ENCODE results near the gene BMPR2.
"Not testable (repeated sequence)": the region's sequence is repeated elsewhere in the genome, so short reads cannot be mapped to it uniquely, and the experiment has no call there.

BMPR2 gene

DNA sequence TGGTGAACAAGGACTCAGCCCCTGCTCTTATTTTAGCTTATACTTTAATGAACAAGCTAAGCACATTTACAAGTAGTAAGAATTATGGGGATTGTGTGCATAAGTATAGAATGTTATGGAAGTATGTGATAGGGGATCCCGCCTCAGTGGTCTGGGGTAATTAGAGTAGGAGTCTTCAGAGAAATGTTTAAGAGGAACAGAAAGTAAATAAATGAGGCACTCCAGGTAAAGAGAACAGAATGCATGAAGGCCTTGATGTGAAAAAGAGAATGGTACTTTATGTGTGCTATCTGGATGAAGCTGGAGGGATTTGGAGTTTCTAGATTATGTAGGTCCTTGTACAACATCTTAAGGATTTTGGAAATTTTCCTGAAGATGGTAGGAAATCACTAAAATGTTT lies 76.6 kb downstream of the BMPR2 start:
- DNase-seq (ENCODE audit: low read depth) = no peak

DNA sequence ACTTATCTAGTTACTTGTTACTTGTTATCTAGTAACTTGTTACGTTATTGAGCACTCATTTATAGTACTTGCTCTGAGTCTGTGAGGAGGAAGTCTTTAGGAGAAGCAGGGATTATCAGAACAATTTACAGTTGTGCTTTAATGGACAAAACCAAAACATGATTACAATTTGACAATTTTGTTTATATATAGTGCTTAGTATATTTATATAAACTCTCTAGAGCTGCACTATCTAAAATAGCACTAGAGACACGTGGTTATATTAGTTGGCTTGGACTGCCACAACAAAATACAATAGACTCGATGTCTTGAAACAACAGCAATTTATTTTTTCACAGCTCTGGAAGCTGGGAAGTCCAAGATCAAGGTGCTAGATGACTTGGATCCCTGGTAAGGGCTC lies 78.4 kb downstream of the BMPR2 start:
- no peak for DNase-seq (ENCODE audit: low read depth)

DNA sequence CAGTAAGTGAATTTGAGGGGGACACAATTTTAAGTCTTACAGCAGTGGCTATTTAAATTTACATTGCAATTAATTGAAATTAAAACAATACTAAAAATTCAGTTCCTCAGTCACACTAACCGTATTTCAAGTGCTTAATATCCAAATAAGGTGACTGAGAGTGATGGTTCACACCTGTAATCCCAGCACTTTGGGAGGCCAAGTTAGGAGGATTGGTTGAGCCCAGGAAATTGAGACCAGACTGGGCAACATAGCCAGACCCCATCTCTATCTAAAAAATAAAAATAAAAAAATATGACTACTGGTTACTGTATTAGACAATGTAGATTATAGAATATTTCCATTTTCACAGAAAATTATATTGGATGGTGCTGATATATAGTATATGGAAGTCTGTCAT lies 79.0 kb downstream of the BMPR2 start:
- DNase-seq (ENCODE audit: low read depth) = no peak

DNA sequence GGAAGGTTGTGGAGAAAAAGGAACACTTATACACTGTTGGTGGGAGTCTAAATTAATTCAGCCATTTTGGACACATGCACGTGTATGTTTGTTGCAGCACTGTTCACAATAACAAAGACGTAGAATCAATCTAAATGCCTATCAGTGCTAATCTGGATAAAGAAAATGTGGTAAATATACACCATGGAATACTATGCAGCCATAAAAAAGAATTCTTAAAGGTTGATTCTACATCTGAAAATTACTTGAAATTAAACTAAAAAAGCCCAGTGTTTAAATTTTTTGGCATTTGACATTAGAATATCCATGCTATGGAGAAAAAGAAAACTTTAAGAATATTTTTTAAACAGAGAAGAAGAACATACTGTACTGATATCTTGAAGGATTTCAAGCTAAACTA lies 84.0 kb downstream of the BMPR2 start:
- DNase-seq (ENCODE audit: low read depth) = no peak

DNA sequence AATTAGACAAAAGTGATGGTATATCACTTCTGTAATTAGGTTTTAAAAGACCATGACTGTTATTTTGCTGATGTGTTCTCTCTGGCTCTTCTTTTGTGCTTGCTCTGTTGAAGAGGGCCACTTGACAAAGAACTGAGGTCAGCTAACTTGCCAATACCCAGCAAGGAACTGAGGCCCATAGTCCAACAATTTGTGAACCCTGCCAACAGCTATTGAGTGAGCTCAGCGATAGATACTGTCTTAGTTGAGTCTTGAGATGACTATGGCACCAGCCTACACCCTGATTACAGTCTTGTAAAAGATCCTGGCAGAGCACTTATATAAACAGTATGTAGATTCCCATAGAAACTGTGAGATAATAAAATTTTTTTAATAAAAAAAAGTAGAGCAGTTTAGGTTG lies 103.0 kb downstream of the BMPR2 start:
- no peak for DNase-seq (ENCODE audit: low read depth)

DNA sequence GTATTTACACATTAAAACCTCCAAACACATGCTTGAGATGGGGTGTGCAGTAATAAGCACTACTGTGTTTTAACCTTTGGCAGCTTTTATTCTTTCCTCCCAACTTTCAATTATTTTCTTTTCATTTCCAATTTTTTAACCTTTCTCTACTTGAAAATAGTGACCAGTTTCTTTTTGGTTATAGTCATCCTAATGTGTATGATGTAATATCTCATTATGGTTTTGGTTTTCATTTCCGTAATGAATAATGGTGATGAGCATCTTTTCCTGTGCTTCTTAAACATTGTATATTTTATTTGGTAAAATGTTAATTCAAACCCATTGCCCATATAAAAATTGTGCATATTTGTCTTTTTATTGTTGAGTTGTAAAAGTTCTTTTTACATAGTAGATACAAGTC lies 103.5 kb downstream of the BMPR2 start:
- no peak for DNase-seq (ENCODE audit: low read depth)

DNA sequence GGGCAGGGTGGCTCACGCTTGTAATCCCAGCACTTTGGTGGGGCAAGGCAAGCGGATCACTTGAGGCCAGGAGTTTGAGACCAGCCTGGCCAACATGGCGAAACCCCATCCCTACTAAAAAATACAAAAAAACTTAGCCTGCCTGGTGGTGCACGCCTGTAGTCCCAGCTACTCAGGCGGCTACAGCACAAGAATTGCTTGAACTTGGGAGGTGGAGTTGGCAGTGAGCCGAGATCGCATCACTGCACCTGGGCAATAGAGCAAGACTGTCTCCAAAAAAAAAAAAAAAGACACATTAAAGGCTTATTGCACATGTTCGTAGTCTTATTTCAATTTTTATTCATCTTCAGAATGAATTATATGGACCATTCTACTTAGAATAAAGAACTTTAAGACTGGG lies 110.2 kb downstream of the BMPR2 start:
- DNase-seq (ENCODE audit: low read depth) = no peak

DNA sequence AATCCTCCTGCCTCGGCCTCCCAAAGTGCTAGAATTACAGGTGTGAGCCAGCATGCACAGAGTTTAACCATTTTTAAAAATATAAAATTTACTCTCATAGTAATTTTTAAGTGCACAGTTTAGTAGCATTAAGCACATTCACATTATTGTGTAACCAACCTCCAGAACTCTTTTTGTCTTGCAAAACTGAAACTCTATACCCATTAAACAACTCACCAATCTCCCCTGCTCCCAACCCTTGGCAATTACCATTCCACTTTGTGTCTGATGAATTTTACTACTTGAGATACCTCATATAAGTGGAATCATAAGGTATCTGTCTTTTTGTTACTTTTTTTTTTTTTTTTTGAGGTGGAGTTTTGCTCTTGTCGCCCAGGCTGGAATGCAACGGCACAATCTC lies 112.5 kb downstream of the BMPR2 start:
- DNase-seq (ENCODE audit: low read depth) = no peak

DNA sequence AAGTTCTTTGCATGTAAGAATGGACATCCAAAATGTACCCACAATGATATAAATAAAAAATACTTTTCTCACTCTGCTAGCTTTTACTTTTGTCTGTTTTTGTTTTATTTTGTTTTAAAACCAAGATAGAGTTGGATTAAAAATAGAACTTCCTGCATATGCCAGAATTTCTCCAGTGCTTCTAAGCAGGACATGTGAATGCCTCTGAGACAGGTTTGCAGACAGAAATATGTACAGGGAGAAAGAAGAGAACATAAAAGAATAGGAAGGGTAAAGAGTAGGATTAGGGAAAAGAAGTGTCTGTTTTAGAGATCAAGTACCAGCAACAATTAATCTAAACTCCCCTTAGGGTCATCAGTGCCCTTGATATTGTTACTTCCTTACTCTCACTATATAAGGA lies 114.4 kb downstream of the BMPR2 start:
- DNase-seq (ENCODE audit: low read depth) = no peak

DNA sequence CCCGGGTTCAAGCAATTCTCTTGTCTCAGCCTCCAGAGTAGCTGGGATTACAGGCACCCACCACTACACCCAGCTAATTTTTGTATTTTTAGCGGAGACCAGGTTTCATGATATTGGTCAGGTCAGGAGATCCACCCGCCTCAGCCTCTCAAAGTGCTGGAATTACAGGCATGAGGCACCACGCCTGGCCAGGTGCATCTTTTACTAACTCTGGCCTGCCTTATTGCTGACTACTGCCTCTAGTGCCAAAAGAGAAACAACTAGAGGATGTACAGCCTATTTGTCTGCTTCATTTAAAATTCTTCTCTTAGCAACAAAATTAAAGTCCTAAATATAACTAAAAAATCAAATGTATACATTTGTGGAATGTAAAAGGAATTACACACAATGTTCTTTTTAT lies 115.4 kb downstream of the BMPR2 start:
- DNase-seq (ENCODE audit: low read depth) = no peak

DNA sequence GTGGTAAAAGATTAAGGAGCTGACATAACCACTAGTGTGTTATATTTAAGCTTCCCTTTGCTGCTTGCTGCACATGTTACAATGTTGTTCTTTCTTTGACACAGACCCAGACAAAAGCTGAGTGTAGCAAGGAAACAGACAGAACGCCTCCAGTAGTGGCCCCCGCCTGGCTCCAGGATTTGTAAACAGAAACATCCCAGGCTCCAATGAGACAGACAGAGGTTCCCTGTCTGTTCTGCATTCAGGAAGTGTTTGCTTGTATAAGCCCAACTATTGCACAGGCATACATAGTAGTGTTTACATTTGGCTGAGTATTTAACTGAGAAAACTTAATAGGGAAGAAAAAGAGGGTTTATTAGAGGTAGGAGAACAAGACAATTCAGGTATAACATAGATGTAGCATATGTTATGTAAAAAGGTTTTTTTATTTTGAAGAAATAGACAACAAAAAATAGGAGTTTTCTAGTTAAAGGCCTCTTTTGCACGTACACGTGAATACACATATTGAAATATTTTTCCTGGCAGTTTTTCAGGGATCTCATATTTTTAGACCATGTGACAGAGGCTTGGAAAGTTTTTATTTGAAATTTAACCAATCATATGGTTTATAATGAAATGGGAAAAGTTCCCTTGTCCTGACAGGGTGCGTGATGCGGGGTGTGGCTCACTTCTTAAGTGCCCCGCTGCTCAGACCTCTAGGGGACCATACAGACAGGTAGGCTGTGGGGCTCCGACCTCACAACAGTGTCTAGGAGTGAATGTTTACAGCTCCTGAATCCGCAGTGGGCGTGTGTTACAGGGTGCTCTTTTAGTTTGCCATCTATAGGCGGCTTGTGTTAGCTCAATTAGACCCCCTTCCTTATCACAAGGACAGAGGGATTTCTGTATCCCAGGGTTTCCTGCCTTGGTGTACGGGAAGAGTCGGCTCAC lies 118.4 kb downstream of the BMPR2 start:
- no peak for DNase-seq (ENCODE audit: low read depth)

DNA sequence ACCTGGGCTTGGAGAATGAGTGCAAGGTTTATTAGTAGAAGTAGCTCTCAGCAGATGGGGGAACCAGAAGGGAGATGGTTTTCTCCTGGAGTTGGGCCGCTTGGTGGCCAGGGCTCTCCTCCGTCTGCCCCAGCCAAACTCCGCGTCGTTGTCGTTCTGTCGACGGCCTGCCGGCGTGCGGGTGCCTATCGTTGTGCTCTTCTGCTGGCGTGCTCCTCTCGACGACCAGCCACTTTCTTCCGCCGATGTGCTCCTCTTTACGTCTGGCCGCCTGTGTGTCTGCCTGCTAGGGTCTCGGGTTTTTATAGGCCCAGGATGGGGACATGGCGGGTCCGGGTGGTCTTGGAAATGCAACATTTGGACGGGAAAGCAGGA lies 119.1 kb downstream of the BMPR2 start:
- DNase-seq (ENCODE audit: low read depth) = no peak

DNA sequence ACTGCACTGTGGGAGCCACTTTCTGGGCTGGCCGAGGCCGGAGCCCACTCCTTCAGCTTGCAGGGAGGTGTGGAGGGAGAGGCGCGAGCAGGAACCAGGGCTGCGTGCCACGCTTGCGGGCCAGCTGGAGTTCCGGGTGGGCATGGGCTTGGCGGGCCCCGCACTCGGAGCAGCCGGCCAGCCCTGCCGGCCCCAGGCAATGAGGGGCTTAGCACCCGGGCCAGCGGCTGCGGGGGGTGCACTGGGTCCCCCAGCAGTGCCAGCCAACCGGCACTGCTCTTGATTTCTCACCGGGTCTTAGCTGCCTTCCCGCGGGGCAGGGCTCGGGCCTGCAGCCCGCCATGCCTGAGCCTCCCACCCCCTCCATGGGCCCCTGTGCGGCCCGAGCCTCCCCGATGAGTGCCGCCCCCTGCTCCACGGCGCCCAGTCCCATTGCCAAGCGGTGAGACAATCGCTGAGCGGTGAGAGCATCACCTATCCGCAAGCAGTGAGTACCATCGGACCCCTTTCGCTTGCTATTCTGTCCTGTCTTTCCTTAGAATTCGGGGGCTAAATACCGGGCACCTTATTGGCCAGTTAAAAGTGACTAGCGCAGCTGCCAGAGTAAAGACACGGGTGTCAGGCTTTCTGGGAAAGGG lies 120.8 kb downstream of the BMPR2 start:
- DNase-seq (ENCODE audit: low read depth) = not testable (repeated sequence)

DNA sequence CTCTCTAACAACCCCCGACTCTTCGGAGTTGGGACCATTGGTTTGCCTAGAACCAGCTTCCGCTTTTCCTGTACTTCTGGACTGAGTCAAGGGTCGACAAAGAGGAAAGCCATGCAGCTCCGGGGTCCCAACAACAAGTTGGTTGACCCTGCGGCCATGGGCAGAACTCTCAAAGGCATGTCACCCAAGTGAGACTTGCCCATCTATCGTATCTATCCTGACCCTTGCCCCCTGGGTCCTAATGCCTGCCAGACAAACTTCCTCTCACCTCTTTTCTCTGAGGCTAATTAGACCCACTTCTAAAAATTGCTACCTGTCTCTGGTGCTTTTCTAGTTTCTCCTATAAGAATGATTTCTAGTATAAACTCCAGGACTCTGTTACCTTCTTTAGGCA lies 121.3 kb downstream of the BMPR2 start:
- DNase-seq (ENCODE audit: low read depth) = not testable (repeated sequence)

DNA sequence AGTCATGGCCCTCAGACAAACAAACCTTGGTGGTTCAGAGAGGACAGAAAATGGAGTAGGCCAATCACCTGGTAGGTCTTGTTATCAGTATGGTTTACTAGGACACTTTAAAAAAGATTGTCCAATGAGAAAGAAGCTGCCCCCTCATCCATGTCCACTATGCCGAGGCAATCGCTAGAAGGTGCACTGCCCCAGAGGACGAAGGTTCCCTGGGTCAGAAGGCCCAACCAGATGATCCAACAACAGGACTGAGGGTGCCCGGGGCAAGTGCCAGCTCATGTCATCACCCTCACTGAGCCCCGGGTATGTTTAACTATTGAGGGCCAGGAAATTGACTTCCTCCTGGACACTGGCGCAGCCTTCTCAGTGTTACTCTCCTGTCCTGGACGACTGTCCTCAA lies 123.7 kb downstream of the BMPR2 start:
- DNase-seq (ENCODE audit: low read depth) = not testable (repeated sequence)

DNA sequence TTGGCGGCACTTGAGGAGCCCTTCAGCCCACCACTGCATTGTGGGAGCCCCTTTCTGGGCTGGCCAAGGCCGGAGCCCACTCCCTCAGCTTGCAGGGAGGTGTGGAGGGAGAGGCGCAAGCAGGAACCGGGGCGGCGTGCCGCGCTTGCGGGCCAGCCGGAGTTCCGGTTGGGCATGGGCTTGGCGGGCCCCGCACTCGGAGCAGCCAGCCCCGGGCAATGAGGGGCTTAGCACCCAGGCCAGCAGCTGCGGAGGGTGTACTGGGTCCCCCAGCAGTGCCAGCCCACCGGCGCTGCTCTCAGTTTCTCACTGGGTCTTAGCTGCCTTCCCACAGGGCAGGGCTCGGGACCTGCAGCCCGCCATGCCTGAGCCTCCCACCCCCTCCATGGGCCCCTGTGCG lies 127.1 kb downstream of the BMPR2 start:
- DNase-seq (ENCODE audit: low read depth) = not testable (repeated sequence)

DNA sequence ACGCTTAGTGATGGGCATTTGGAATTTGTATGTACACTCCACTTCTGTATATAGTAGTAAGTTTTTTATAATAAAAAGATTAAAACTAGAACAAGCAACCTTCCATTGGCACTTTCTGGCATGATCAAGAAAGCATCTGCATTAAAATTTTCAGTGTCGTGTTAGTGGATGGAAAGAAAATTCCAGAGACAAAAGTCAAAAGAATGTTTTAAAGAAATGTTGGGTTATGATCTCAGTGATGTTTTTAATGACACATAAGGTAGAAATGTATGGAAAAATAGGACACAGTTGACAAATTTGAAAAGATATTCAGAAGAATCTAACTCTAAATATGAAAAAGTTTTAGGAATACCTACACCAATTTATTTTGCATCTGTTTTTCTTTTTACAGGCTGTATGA lies 132.6 kb downstream of the BMPR2 start:
- DNase-seq (ENCODE audit: low read depth) = no peak

DNA sequence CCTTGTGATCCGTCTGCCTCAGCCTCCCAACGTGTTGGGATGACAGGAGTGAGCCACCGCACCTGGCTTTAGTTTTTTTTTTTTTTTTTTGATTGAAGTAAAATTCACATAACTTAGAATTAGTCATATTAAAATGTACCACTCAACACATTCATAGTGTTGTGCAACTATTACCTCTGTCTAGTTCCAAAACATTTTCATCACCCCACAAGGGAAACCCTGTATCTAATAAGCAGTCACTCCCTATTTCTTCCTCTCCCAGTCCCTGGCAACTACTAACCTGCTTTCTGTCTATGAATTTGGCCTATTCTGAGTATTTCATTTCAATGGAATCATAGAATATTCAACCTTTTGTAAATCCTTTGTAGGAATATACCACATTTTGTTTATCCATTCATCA lies 134.8 kb downstream of the BMPR2 start:
- DNase-seq (ENCODE audit: low read depth) = no peak

DNA sequence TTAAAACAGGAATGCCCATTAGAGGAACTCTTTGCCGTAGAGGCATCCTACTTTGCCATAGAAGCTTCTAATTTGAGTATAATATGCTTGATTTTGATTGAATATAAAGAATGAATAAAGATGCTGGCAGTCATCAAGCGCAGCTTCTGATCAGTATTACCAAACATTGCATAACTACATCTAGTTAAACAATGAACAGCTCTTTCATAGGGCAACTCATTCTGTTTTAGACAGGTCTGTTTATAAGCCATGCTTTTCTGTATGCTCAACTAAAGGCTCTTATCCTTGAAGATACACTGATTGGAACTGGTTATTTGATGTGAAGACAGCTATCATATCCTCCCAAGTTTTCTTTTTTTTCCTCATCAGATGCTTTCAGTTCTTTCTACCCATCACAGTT lies 136.0 kb downstream of the BMPR2 start:
- DNase-seq (ENCODE audit: low read depth) = no peak

DNA sequence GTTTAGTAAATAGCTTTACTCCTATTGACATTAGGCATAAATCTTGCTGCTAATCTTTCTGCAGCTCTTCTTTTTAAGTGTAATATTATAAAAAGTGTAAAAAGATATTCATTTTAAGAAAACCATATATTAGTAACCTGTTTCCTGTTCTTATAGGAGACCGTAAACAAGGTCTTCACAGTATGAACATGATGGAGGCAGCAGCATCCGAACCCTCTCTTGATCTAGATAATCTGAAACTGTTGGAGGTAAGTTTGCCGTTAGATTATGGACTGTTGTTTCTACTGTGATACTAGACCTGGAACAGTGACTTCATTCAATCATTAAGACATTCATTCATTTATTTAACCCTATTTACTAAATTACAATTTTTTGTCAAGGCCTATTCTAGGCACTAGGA lies 138.6 kb downstream of the BMPR2 start:
- DNase-seq (ENCODE audit: low read depth) = no peak

DNA sequence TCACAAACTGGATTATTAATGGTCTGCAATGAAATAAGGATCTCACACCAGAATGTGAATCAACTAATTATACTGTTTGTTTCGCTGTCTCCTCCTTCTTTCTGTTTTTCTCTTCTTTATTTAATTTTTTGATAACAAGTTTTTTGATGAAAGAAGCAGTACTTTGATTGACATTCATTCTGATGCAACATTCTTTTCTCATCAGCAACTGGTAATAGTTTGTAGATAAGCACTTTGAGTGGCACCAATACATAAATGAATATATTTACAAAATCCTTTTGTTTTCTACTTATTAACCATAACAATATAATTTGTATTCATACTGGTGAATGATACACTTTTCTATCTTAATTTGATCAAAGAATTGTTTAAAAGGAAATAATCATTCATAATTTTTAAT lies 143.3 kb downstream of the BMPR2 start:
- DNase-seq (ENCODE audit: low read depth) = no peak

DNA sequence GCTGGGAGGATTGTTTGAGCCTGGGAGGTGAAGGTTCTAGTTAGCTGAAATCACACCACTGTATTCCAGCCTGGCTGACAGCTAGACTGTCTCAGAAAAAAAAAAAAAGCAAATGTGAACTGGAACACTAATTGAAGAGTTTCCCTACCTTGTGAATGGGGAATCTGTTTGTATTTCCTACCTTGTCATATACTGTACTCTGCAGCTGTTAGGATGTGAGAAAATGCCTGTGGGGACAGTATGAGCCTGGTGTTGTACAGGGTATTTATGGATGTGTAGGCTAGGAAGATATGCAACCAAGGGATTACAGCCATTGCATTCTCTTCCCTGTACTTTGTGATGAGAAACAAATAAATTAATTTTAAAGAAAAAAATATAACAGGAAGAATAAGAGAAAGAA lies 145.3 kb downstream of the BMPR2 start:
- DNase-seq (ENCODE audit: low read depth) = no peak

DNA sequence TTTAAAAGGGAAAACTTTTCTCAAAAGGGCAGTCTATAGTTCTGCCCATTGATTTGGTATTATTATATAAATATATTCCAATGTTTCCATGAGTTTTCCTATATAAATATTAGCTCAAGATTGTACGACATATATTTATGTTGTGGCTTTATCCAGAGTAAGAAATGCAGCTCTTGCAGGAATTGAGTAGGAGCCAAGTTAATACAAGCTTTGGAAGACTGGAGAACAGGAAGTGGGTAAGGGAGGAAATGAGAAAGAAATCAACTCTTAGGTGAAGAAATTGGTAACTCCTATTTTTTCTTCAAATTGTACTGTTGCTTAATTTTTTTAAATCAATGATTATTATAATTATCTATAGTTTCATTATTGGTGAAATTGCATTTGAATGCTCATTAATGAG lies 153.3 kb downstream of the BMPR2 start:
- DNase-seq (ENCODE audit: low read depth) = no peak

DNA sequence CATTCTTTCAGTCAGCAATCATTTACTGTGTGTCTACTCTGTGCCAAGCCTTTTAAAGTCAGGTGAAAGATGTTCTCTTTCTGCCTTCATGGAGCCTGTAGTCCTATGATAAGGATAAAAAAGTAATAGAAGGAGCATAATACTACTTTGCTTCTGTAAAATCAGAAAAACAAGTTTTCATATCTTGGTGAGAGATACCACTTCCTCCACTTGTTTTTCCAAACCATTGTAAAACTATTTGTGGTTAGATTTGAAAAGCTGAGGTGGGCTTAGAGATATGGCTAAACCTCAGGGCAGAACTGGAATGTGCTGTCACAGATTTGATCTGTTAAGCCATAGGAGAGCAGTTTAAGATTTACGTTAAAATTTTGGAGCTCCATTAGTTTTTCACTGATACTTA lies 153.9 kb downstream of the BMPR2 start:
- no peak for DNase-seq (ENCODE audit: low read depth)

Data from T follicular helper cell (primary cell).